HepG2 (cell line): Measurements from ENCODE around the gene PCLO.

Experiments used
- ARID2 ChIP-seq: sonication (generic); formaldehyde crosslinking; IDR thresholded peaks from 2 replicates; pipeline ENCODE4 v1.8.1; 2022; ENCODE audit warnings: mild to moderate bottlenecking, missing genetic modification reagents, borderline replicate concordance
- CCAR2 ChIP-seq: fragments of 200-400 bp; formaldehyde crosslinking; optimal IDR thresholded peaks from 2 replicates; pipeline ENCODE3; 2018; ENCODE audit warnings: low read depth, mild to moderate bottlenecking, low read length, moderate library complexity
- CREB1 ChIP-seq, 2 experiments: fragments of 450-650 bp in 1 of 2; IDR thresholded peaks; 2 replicates each; pipeline ENCODE4 v1.6.1; 2016 to 2017; ENCODE audit warnings: control low read depth in 1 of 2, mild to moderate bottlenecking in 1 of 2, missing compliant biosample characterization in 1 of 2, missing genetic modification characterization in 1 of 2
- CTCF ChIP-seq: sonication (generic); formaldehyde crosslinking; IDR thresholded peaks from 2 replicates; pipeline ENCODE4 v1.5.0; 2020; ENCODE audit warnings: mild to moderate bottlenecking, missing genetic modification reagents, moderate library complexity
- EZH2 ChIP-seq: conservative IDR thresholded peaks from 2 replicates; pipeline ENCODE4 v1.6.1; 2012; ENCODE audit warnings: mild to moderate bottlenecking, low read depth, low read length, moderate library complexity
- FOXC1 ChIP-seq: sonication (generic); formaldehyde crosslinking; IDR thresholded peaks from 2 replicates; pipeline ENCODE4 v1.8.0; 2022; ENCODE audit warnings: mild to moderate bottlenecking, missing genetic modification reagents, borderline replicate concordance
- SP4 ChIP-seq: sonication (generic); formaldehyde crosslinking; IDR thresholded peaks from 2 replicates; pipeline ENCODE4 v1.8.1; 2023; ENCODE audit warnings: mild to moderate bottlenecking, missing genetic modification reagents
- ZNF703 ChIP-seq: sonication (generic); formaldehyde crosslinking; IDR thresholded peaks from 2 replicates; pipeline ENCODE4 v1.5.1; 2020; ENCODE audit warnings: missing genetic modification reagents, mild to moderate bottlenecking, moderate library complexity, borderline replicate concordance
- ZNF792 ChIP-seq: IDR thresholded peaks from 2 replicates; pipeline ENCODE4 v1.6.1; 2016
- TF ChIP-seq, protein P1 (sequence below): sonication (generic); formaldehyde crosslinking; IDR thresholded peaks from 2 replicates; pipeline ENCODE4 v1.8.1; 2023; ENCODE audit warnings: mild to moderate bottlenecking, moderate library complexity, missing genetic modification reagents
- TF ChIP-seq, protein P2 (sequence below): sonication (generic); formaldehyde crosslinking; IDR thresholded peaks from 2 replicates; pipeline ENCODE4 v1.5.1; 2020; ENCODE audit warnings: missing genetic modification reagents, mild to moderate bottlenecking, borderline replicate concordance

- TF ChIP-seq, protein P1, sequence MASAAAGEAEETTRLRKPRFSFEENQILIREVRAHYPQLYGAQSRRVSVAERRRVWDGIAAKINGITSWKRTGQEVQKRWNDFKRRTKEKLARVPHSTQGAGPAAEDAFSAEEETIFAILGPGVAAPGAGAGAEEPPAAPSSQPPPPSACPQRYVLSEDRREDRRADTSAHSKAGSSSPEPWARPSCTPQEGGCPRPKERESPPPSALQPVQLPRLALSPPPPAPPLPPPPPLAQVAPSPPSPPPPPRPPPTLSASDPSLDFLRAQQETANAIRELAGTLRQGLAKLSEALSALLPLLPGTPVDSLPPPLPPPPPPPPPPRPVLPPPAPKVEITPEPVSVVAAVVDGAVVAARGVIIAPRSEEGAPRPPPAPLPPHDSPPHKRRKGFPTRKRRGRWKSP (CRISPR knock-in tag): no peak
- no peak for TF ChIP-seq FOXC1 (CRISPR knock-in tag)
- TF ChIP-seq, protein P2, sequence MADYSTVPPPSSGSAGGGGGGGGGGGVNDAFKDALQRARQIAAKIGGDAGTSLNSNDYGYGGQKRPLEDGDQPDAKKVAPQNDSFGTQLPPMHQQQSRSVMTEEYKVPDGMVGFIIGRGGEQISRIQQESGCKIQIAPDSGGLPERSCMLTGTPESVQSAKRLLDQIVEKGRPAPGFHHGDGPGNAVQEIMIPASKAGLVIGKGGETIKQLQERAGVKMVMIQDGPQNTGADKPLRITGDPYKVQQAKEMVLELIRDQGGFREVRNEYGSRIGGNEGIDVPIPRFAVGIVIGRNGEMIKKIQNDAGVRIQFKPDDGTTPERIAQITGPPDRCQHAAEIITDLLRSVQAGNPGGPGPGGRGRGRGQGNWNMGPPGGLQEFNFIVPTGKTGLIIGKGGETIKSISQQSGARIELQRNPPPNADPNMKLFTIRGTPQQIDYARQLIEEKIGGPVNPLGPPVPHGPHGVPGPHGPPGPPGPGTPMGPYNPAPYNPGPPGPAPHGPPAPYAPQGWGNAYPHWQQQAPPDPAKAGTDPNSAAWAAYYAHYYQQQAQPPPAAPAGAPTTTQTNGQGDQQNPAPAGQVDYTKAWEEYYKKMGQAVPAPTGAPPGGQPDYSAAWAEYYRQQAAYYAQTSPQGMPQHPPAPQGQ: no peak
- TF ChIP-seq ARID2: no peak
- TF ChIP-seq CTCF: no peak
- no peak for TF ChIP-seq ZNF792
- no peak for TF ChIP-seq ZNF703 (CRISPR knock-in tag)
- TF ChIP-seq EZH2: no peak
- TF ChIP-seq CCAR2: no peak
- TF ChIP-seq CREB1 (IDR thresholded peaks at IDR 0.05): no peak
- no peak for TF ChIP-seq CREB1 (CRISPR knock-in tag; IDR thresholded peaks at IDR 0.05)
- no peak for TF ChIP-seq SP4
Measured at GRCh38 chr7:83156006-83156405, 6.7 kb downstream of the PCLO start.
